ENCODE measurements around the gene DMRTA1.
A peak's percentile ranks its signal among the peaks of the same experiment; 100 is the strongest.
"Not testable (repeated sequence)": the region's sequence is repeated elsewhere in the genome, so short reads cannot be mapped to it uniquely, and the experiment has no call there.

Gene DMRTA1

GRCh38 chr9:22446589-22446949, at the start of gene DMRTA1:
Gene DMRTA1, plus strand, starts transcription at chr9:22446824. Its CDS starts 242 bp downstream, at chr9:22447066.
- DNase-seq (ENCODE audit: low spot score) = peak; percentile 5

GRCh38 chr9:22401671-22402070, 45.0 kb upstream of the DMRTA1 start:
- DNase-seq (ENCODE audit: low spot score) = no peak

- no peak for DNase-seq (ENCODE audit: low spot score)
Measured at GRCh38 chr9:22405869-22406659, 40.6 kb upstream of the DMRTA1 start.

GRCh38 chr9:22413884-22414283, 32.7 kb upstream of the DMRTA1 start:
- DNase-seq (ENCODE audit: low spot score) = no peak

- DNase-seq (ENCODE audit: low spot score) = no peak
Measured at GRCh38 chr9:22415941-22416691, 30.5 kb upstream of the DMRTA1 start.

DNA sequence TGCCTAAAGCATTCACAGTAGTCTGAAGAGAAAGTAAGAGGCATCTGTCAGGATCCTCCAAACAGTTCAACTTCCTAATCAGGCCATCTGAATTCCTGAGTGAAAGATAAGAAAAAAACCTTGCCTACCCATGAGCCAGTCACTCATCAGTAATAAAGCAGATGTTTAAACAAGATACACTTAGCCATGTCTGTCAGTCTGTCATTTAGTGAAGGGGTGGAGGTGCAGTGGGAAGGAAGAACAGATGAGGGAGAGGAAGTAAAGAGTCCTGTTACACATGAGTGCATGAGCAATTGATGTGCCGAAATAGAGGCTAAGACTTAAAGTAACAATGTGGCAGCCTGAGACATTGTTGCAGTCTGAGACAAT, 29.9 kb upstream of the DMRTA1 start:
- DNase-seq (ENCODE audit: low spot score) = no peak

DNA sequence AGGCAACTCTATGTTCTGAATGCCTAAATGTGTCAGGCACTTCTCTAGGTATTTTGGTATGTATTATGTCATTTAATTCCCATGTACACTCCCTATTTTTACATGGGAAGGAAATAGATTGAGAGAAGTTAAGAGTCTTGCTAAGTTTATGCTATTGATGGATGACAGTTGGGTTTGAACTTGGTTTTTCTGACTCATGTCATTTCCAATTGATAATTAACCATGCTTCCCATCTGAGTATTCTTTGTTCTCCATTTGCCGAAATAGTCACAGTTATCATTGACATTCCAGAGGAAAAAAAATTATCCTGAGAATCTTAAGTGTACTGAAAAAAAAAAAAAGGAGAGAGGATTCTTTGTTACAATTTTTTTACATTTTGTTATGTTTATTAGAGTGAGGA, 23.1 kb upstream of the DMRTA1 start:
- DNase-seq (ENCODE audit: low spot score) = no peak

DNA sequence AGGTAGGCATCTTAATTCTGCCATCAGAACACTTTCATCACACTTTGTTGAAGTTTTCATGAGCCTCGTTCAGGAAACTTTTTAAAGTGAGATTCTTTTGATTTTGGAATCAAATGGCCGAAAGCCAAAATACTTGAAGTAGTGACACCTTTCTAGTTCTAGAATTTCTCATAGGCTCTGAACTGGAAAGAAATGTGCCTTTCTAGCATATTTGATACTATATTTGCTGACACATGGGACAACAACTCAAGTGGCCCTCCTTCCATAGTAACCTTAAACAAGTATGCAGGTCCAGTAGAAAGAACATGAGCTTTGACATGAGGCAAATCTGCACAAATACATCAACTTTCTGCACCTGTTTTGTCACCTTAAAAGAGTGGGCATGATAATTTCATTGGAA, 22.0 kb upstream of the DMRTA1 start:
- no peak for DNase-seq (ENCODE audit: low spot score)

DNA sequence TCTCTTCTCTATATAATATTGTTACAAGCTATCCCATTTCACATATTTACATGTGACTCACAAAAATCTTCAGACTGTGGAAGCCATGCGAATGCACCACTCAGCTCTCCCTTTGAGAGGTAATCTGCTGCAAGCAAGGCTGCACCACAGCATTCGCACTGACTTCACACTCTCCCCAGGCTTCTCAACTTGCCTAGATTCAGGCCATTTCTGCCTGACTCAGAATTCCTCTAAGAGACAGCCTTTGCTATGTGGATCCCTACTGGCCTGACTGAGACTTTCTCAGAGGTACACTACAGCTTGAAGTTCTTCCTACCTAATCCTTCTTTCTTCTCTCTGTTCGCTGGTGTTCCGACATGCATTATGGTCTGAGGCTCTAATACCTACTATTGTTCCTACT, 21.1 kb upstream of the DMRTA1 start:
- DNase-seq (ENCODE audit: low spot score) = no peak

GRCh38 chr9:22427226-22427880, 19.3 kb upstream of the DMRTA1 start:
- DNase-seq (ENCODE audit: low spot score) = no peak

- DNase-seq (ENCODE audit: low spot score) = no peak
Measured at GRCh38 chr9:22433691-22434090, 12.9 kb upstream of the DMRTA1 start.

DNA sequence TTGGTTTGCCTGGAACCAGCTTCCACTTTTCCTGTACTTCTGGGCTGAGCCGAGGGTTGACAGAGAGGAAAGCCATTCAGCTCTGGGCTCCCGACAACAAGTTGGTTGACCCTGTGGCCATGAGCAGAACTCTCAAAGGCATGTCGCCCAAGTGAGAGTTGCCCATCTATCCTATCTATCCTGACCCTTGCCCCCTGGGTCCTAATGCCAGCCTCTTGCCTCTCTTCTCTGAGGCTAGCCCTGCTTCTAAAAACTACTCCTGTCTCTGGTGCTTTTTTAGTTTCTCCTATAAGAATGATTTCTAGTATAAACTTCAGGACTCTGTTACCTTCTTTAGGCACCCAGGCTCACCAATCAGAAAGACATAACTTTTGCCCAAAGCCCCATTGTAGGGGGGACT, 11.4 kb upstream of the DMRTA1 start:
- DNase-seq (ENCODE audit: low spot score) = not testable (repeated sequence)

DNA sequence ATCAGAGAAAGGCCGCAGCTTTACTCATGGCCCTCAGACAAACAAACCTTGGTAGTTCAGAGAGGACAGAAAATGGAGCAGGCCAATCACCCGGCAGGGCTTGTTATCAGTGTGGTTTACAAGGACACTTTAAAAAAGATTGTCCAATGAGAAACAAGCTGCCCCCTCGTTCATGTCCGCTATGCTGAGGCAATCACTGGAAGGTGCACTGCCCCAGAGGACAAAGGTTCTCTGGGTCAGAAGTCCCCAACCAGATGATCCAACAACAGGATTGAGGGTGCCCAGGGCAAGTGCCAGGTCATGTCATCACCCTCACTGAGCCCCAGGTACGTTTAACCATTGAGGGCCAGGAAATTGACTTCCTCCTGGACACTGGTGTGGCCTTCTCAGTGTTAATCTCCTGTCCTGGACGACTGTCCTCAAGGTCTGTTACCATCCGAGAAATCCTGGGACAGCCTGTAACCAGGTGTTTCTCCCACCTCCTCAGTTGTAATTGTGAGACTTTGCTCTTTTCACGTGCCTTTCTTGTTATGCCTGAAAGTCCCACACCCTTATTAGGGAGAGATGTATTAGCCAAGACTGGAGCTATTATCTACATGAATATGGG, 9.1 kb upstream of the DMRTA1 start:
- not testable (repeated sequence) for DNase-seq (ENCODE audit: low spot score)

GRCh38 chr9:22440841-22441240, 5.8 kb upstream of the DMRTA1 start:
- no peak for DNase-seq (ENCODE audit: low spot score)

DNA sequence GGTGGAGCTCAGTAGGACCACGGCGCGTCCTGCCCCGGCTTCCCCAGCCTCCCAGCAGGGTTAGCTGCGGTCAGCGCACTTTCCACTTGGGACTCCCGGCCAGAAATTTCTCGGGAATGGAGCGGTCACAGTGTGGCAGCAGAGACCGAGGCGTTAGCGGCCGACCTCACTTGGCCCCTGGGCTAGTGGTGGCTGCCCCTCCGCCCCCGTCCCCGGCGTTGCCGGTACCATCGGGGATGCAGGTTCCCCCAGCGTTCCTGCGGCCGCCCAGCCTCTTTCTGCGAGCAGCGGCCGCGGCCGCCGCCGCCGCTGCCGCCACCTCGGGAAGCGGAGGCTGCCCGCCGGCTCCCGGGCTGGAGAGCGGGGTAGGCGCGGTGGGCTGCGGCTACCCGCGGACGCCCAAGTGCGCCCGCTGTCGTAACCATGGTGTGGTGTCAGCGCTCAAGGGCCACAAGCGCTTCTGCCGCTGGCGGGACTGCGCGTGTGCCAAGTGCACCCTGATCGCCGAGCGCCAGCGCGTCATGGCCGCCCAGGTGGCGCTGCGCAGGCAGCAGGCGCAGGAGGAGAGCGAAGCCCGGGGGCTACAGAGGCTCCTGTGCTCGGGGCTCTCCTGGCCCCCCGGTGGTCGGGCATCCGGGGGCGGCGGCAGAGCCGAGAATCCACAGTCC, 460 bp downstream of the DMRTA1 start:
- peak; percentile 18 for DNase-seq (ENCODE audit: low spot score)

DNA sequence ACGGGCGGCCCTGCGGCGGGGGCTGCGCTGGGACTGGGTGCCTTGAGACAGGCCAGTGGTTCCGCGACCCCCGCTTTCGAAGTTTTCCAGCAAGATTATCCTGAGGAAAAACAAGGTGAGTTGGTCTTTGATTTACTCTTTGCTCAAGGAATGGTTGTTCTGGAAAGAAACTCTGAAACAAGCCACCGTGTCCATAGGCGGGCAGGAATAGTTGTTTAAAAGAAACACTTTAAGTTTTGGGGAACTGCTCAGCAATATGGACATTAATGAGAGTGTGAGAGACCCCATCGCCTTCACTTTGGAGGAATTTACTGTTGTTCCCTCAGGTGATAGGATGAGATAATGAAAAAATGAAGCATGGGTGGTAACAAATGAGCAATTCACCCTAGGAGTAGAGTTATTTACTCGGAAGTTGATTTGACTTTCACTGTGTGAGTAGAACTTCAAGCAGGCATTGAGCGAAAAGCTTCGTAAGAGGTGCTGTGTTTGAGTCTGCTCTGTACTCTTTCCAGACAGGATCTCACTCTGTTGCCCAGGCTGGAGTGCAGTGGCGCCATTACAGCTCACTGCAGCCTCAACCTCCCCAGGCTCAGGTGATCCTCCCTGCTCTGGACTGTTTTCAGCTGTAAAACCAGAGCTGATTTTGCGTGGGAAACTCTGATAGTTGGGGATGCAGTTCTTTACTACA, 1.1 kb downstream of the DMRTA1 start:
- DNase-seq (ENCODE audit: low spot score) = no peak

- no peak for DNase-seq (ENCODE audit: low spot score)
Measured at GRCh38 chr9:22449719-22450118, 3.1 kb downstream of the DMRTA1 start.

DNA sequence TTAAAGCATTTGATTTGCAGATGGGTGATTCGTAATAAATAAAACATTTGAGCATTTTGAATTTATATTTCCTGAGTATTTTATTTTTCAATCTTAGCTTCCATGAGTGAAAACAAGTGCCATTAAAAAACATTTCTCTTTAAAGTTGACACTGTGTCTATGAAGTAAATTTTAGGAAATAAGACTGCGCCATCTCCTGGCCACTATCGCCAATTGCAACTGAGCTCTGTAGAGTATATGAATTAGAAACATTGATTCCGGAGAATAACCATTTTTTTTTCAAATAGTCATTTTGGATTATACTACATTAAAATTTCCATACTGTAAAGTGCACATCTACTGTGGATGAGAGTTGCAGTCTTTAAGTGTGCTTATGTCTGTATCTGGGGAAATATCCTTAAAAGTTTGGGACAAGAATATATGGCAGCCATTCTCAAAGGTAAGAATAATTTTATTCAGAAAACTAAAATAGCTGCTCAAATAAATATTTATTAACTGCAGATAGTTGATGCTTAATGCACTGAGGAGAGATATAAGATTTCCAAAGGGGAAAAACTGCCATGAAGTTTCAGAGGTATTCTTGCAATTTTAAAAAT, 5.9 kb downstream of the DMRTA1 start:
- peak; percentile 66 for DNase-seq (ENCODE audit: low spot score)

DNA sequence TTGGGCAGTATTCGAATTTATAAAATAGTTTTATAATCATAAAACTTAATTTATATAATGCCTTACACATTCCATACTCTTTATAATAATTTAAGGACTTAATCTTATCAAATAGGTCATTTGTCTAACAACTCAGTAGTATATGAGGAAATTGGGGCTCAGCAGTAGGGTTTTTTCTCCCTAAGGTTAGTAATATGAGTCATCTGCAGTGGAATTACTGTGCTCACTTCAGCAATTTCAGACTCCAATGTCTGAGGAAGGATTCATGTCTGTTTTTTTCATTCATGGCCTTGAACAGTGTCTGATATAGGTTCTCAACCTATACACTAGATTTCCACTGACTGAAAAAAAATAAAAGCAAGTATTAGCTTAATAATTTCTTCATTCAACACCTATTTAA, 7.4 kb downstream of the DMRTA1 start:
- no peak for DNase-seq (ENCODE audit: low spot score)

GRCh38 chr9:22455181-22455580, 8.6 kb downstream of the DMRTA1 start:
- DNase-seq (ENCODE audit: low spot score) = no peak

GRCh38 chr9:22457448-22457847, 10.8 kb downstream of the DMRTA1 start:
- DNase-seq (ENCODE audit: low spot score) = no peak
